Activated T-cell treated with anti-CD3 and anti-CD28 coated beads, Interleukin-2, amount 50 U/mL, for 1 hour (primary cell): Measurements from ENCODE around the gene GPHA2.

Source experiments
- DNase-seq: peaks from one replicate; pipeline ENCODE4 v3.0.0-alpha.2; 2020

GPHA2 gene

DNA sequence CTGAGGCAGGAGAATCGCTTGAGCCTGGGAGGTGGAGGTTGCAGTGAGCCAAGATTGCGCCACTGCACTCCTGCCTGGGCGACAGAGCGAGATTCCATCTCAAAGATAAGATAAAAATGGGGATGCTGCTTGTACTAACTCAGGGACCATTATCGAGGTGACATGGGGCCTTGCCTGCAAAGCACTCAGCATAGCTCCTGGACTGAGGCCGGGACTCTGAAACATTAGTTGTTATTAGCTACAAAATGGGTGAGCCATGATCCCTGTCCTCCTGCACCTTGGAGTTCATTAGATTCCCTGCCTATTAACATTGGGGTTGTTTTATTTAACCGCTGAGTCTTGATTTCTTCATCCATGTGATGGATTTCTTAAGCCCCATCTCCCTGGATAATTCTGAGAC is 6.1 kb downstream of the GPHA2 start:
- DNase-seq: no peak

DNA sequence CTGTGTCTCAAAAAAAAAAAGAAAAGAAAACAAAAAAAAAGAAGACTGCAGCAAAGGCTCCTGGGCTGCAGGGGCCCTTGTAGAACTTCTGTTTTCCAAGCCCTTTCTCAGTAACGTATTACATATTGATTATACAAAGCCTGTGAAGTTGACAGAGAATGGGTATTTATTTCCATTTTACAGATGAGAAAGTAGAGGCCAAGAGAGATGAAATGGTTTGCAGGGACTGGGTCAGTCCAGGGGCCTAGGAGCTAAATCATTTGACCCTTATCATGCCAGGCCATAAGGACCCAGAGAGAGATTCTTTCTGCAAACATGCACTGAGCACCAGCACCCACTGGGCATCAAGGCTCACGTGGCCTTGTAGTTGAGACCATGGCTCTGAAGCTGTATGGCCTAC is 6.7 kb downstream of the GPHA2 start:
- DNase-seq: no peak

DNA sequence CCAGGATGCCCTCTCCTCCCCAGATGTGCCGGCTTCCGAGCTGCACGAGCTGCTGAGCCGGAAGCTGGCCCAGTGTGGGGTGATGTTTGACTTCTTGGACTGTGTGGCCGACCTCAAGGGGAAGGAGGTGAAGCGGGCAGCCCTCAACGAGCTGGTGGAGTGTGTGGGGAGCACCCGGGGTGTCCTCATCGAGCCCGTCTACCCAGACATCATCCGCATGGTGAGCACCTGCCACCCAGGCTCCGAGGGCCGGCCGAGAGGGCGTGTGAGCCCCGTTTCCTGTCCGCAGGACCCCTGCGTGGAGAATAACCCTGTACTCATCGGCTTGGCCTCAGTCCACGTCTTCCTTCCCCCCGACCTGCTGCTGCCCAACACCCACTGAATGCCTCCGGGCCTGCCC is 9.0 kb downstream of the GPHA2 start:
- DNase-seq: no peak

DNA sequence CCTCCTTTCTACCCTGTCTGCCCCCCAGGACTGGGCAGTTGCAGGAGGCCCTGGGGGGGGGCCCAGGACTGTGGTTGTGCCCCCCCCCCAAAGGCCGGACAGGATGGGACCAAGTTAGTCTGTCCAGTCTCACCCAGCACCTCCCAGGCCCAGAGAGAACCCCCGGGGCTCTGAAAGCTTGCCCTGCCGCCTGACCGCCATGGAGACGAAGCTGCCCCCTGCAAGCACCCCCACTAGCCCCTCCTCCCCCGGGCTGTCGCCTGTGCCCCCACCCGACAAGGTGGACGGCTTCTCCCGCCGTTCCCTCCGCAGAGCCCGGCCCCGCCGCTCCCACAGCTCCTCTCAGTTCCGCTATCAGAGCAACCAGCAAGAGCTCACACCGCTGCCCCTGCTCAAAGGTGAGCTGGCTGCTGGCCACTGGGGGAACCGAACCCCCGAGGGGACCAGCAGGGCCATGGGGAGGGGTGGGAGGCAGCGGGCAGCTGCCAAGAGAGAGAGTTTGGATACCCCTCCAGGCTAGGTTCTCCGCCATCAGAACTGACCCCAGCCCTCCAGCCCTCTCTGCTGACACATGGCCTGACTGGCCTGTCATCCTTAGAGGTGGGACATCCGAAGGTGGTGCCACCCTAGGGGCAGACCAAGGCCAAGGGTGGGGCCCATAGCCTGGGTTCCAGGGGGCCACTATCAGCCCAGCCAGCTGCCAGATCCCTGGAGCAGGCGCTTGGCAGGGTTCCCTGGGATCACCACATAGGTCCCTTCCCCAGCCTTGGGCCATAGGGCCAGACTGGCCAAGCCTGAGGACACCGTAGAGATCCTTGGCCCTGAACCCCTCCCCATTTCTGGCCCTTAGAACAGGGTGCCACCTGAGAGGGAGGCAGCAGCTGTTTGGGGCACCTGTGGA is 9.9 kb downstream of the GPHA2 start:
- no peak for DNase-seq

DNA sequence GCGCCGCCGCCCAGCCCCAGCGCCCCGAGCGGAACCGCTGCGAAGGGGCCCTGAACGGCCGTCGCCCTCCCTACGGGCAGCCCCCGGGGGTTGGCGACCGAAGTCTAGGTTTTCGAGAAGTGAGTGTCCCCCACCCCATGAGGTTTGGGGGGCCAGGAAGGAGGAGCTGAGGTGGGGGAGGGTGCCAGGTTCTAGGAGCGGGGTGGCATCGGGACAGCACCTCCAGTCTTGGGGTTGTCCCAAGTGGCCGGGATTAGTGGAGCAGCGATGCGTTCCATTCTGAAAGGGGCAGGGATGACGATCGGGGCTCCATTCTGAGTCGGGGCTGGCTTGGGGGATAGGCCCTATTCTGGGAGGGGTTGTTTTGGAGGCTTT is 10.8 kb downstream of the GPHA2 start:
- no peak for DNase-seq

DNA sequence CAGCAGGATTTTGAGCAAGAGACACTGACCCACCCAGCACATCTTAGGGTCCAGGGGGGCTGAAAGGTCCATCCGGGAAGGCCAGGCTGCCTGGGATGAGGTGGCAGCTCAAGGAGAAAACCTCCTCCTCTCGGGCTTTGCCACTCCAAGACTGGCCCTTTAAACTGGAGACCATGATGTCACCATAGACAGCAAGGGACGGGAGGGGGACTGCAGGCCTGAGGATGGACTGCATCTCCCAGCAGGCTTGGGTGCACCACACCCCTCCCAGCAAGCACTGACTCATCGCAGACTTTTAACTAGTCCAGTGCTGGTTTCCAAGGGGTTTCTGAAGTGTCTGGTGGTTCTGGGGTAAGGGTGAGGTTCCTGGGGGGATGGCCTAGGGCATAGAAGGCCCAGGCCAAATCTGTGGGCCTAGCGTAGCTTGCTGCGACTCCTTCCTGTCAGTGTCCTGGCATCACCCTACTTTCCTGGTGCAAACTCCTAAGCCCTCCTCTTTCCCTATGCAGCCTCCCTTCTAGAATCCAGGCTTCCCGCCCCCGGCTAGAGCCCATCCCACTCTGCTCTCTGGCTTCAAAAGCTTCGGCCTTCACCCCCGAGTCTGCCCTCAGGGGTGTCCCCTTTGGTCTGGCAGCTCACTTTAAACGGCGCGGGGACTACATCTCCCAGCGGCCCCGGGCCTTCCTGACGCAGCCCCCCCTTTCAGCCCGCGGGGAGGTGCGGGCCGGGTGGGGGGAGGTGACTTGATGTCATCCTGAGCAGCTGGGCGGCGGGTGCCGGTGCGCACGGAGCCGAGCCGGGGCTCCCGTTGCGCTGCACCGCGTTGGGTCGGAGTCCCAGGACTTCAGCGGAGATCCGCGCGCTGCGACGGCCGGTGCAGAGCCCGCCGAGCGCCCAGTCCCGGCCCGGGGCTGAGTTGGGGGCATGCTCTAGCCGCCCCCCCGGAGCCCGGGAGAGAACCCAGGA is 11.5 kb downstream of the GPHA2 start, which contains the start of gene PPP2R5B:
PPP2R5B (plus strand) TSS at position 746 of the 966 bp plus-strand sequence. CDS start 1,046 bp downstream, outside the sequence.
- peak; percentile 91 for DNase-seq

DNA sequence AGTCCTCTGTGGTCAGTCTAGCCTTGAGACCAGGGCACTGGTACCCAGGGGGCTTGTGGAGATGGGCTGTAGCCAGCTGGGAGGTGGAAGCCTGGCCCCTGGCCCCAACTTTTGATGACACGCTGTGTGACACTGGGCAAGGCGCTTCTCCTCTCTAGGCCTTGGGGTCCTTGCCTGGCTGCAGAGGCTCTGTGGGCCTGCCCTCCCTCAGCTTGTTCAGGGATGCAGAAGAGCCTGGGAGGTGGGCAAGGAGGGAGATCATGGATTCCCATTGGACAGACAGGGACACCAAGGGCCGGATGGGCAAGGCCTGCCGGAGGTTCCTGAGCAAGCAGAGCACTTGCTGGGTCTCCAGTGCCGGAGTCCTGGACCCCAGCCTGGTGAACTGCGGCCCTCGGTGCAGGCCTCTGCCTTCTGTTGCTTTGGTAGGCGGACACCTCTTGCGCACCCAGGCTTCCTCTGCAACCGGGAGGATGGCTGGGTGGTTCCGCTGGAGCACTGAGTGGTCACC is 12.5 kb downstream of the GPHA2 start:
- no peak for DNase-seq

DNA sequence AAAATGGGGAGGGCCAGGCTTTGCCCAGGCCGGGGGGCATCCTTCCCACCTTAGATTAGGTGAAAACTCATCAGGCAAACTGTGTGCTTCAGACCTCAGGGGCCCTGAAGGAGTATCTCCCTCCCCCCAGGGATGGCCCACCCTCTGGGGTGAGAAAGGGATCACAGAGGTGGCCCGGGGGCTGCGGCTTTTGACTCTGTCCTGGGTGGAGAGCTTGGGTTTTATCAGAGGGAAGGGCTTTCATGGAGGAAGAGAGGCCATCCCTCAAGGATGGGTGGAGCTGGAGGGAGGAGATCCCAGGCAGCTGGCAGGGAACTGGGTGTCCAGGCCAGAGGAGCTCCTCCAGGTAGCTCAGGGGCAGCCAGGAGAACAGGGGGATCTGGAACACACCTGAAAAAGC is 14.3 kb downstream of the GPHA2 start:
- no peak for DNase-seq

DNA sequence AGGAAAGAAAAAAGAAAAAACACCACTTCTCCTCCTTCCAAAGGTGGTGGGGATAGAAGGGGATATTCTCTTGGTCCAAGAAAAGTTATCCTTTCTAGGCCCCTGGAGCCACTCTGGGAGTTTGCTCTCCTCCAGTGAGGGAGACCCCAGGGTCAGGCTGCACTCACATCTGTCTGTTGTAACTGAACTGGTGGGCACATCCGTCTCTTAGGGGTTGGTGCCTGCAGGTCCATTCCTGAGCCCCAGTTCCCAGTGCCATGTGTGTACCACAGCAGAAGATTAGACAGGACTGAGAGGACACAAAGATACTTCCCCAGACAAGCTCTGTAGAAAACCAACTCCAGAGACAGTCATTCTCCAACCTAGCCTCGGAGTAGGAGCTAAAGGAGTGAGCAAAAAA is 15.6 kb downstream of the GPHA2 start:
- no peak for DNase-seq

DNA sequence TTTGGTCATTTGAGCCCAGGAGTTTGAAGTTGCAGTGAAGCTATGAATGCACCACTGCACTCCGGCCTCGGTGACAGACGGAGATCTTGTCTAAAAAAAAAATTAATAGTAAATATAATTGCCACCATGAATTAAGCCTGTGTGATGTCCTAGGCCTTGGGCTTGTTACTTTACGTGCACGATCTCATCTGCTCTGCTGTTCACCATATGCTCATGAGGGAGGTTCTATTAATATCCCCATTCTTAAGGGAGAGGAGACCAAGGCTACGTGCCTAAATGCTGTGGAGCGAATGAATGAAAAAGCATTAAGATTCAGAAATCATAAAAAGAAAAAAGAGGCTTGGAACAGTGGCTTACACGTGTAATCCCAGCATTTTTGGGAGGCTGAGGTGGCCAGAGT is 16.1 kb downstream of the GPHA2 start:
- DNase-seq: no peak

DNA sequence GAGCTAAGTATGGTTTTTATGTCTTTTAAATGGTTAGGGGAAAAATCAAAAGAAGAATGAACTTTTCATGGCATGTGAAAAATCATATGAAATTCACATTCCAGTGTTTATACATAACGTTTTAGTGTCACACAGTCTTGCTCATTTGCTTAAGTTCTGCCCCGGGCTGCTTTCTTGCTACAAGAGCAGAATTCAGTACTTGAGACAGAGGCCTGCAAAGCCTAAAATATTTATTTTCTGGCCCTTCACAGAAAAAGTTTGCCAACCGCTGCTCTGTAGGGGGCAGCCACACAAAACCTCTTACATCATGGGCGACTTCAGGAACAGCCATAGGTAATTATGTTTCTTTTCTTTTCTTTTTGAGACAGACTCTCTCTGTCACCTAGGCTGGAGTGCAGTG is 17.7 kb downstream of the GPHA2 start:
- DNase-seq: no peak

DNA sequence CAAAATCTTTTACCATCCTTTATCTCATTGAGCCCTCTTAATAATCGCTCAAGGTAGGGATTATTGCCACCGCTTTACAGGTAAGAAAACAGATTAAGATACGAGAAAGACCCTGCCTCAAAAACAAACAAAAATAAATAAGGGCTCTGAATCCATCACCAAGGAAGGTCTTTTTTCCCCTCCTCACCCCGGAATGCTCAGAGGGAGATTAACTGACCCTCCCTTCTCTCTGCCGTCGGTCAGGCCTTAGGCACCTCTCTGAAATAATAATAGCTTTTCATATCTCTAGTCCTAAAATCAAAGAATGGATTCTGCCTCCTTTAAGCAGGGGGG is 18.1 kb downstream of the GPHA2 start:
- no peak for DNase-seq

DNA sequence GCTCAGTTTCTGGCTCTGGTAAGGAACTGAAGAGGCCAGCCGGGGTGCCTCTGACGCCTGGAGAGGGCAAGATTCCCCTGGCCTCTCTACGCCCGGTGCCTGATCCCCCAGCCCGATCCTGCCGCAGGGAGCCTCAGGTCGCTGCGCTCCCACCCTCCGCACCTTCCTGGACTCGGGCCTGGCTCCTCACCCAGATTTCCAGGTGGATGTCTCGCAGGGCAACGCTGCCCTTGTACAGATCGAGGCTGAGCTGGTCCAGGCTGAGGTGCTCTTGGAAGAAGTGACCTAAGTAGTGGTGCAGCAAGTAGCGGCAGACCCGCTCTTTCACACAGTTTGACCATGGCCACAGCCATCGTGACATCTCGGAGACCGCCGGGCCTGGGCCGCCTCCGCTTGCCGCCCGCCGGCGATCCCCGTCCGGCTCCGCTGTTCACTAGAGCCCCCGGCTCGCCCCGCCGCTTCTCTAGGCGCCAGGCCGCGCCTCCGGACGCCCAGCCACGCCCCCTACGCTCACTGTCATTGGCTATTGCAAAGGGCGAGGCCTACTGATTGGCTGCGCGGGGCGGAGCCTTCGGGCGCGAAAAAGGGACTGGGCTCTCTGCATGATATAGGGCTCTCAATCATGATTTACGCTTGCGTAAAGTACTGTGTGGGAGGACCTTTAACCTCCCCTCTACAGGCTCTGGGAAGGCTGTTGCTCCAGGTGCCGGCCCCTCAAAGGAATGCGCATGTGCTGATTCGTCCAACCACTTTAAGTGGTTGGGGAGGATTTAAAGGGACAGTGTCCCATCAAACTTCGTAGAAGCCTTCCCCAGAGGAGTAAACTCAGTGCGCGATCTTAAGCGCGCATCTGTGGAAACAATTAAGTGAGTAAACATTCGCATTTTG is 18.7 kb downstream of the GPHA2 start, which contains the start of gene ATG2A:
ATG2A (minus strand) TSS at position 435 of the 888 bp plus-strand sequence; CDS start at position 361, 74 bp downstream.
- DNase-seq: peak; percentile 98

DNA sequence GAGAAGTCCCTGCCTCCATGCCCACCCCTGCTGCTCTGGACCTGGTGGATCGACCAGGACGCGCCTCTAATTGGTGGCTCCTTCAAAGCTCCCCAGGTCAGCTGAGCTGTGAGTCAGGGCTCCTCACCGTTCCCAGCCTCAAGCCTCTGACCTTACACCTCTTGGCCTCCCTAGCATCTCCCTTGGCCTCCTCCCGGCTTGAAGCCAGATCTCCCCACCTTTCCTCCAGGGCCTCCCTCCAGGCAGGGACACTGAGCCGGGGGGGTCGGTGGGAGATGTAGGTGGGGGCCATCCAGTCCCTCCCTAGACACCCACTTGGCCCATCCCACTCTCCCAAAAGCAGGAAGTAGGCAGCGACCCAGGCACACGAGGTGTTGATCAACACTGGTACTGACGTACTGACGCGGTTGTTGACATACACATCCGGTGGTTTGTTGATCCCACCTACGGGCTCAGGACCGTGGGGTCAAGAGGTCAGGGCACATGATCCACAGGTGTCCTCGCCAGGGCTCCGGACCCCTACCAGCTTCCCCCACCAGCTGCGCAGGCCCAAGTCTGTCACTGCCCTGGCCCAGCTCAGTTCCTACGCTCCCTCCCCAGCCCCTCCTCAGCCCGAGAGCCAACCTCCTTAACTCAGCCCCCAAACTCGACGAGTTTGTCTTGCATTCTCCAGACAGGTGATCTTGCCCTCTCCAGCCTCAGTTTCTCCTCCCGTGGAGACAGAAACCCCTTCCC is 19.5 kb downstream of the GPHA2 start:
- no peak for DNase-seq

DNA sequence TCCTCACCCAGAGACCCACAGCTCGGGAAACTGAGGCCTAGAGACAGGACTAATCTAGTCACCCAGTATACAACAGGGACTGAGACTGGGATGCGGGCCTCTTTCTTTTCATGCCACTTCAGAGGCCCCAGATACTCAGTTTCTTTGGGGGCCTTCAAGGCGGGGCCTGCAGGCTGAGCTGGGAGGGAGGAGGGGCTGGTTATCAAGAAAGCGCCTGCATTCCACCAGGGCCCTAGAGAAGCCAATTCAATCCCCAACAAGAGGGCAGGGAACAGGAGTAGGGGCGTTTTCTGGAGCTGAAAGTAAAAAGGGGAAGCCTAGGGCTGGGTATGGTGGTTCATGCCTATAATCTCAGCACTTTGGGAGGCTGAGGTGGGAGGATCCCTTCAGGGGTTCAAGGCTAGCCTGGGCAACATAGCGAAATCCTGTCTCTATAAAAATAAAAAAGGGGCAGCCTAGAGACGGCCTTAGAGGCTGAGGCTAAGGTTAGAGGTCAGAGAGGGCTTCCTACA is 20.3 kb downstream of the GPHA2 start:
- DNase-seq: no peak

DNA sequence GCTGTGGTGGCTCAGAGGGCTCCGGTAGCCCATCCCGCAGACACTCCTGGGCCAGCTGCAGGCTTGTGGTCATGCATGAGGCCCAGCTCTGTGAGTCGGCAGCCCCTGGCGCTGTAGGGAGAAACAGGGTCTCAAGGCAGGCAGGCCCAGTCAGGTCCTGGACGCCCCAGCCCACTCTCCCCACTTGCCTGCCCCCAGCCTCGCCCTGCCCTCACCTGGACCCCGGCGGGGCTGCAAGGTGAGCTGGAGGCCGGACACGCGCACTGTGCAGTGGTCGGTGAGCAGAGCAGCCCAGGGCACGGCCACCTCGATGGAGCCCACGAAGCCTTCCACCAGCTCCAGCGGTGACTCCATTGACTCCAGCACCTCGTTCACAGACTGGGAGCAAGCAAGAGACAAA is 21.6 kb downstream of the GPHA2 start:
- DNase-seq: no peak

DNA sequence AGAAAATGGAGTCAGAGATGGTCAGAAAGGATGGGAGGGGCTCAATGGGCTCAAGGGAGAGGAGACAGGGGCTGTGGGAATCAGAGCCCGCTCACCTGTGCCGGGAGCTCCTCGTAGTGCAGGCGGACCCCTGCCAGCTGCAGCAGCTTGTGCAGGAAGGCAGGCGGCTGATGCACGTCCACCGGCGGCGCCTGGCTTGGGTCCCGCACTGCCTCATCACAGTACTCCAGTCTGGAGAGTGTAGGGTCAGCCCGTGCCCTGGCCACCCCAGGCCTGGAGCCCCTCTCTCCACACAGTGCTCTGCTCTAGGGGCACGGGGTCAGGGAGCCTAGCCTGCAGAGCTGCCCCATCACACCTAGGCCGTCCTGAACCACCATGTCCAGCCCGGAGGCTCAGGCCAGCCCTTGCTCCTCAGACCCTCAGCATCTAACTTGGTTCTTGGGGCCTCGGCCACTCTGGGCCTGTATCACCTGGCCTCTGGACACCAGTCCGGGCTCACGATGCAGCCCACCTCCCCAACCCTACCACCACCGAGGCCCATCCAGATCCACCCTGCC is 22.4 kb downstream of the GPHA2 start:
- no peak for DNase-seq

DNA sequence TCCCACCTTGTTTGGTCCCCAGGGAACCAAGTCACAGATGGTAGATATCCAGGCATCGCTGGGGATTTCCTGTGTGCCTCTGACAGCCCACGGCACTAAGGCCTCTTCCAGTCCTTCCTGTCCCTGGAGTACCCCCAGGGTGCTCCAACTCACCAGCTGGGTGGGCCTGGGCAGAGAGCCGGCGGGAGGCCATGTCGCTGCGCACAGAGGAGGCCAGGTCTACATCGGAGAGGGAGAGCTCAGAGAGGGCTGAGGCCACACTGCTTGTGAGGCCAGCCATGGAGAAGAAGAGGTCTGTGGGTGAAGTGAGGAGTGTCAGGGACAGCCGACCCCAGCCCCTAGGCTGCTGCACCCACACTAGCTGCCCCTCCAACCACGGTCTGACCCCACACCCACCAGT is 24.0 kb downstream of the GPHA2 start:
- DNase-seq: no peak

DNA sequence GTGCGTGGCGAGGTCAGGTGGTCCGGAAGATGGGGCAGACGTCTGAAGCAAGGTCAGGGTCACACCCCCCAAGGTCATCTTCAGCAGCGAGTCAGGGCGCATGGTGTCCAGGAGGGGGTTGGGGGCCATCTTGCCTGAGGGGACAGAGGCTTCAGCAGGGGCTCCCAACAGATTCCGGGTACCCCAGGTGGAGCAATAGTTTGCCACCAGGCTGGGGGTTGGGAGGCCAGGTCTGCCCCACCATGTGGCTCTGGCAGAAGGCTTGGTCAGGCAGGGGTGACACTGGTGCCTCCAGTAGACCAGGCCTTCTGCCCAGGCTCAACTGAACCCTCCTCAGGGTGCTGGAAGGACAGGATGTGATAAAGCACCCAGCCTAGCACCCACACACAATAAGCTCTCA is 24.6 kb downstream of the GPHA2 start:
- DNase-seq: no peak

DNA sequence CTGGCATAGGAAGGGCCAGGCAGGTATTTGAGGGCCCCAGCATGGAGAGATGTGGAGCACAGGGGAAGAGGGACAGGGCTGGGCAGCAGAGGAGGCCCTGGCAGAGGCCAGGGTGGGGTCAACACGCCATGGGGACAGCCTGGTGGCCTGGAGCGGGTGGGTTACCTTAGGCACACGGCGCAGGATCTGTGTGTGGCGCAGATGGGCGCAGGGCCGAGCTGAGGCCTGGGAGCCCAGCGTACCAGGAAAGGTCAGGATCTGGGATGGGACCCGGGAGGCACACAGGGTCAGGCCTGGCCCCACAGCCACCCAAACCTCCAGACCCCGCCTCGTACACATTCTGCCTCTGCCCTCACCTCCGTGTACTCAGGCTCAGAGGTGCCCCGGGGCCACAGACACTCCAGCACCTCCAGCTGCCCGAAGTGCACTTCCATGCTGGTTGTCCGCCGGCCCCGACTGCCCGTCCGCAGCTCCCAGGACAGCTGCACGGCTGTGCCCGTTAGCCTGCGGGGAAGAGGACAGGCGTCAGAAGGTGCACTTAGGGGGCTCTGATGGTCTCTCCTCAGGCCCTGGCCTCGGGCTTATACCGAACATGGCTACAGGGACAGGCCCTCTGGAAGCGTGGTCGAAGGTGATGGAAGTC is 25.1 kb downstream of the GPHA2 start:
- no peak for DNase-seq
